MCF 10A (cell line): ENCODE measurements around the gene COMMD10. TPM values are rescaled to one million over a fixed set of nuclear protein-coding genes. Genes with fewer than 3 reads are reported as not detected.

ENCODE experiments used
- BruUV-seq: library from RNA; stranded (reverse); fragments of 400-500 nt; replicated peaks from 2 replicates; lab custom pipeline; 2021; lab: Mats Ljungman, UMichigan
- CTCF ChIA-PET: fragments of 300-600 bp; sonication (Branson Sonifier 250); formaldehyde crosslinking; extraction: SDS; loops from one replicate; lab custom pipeline; 2021; ENCODE audit warnings: antibody characterized with exemption, inconsistent platforms; lab: Yijun Ruan, JAX
- POLR2A ChIA-PET: fragments of 300-600, 350-650 bp; sonication (Branson Sonifier 250); formaldehyde crosslinking; extraction: SDS; loops from one replicate; lab custom pipeline; 2020; ENCODE audit warnings: antibody characterized with exemption, inconsistent platforms; lab: Yijun Ruan, JAX
- DNase-seq: peaks from one replicate; pipeline ENCODE4 v3.0.0-alpha.2; 2018; ENCODE audit not compliant: unreplicated experiment
- H3K27ac Mint-ChIP-seq: one replicate; pipeline ENCODE4 v1.8.0; 2022; ENCODE audit warnings: mild to moderate bottlenecking, low read depth, mixed read lengths; ENCODE audit not compliant: unreplicated experiment
- H3K27me3 Mint-ChIP-seq: one replicate; pipeline ENCODE4 v1.8.0; 2022; ENCODE audit warnings: mixed read lengths; ENCODE audit not compliant: insufficient read depth, unreplicated experiment
- H3K36me3 Mint-ChIP-seq: one replicate; pipeline ENCODE4 v1.8.0; 2022; ENCODE audit warnings: mild to moderate bottlenecking, moderate library complexity, mixed read lengths; ENCODE audit not compliant: insufficient read depth, unreplicated experiment
- H3K4me1 Mint-ChIP-seq: one replicate; pipeline ENCODE4 v1.8.0; 2022; ENCODE audit warnings: mixed read lengths; ENCODE audit not compliant: insufficient read depth, unreplicated experiment
- H3K4me3 Mint-ChIP-seq: one replicate; pipeline ENCODE4 v1.8.0; 2022; ENCODE audit warnings: mild to moderate bottlenecking, moderate library complexity, mixed read lengths; ENCODE audit not compliant: unreplicated experiment
- H3K9me3 Mint-ChIP-seq: one replicate; pipeline ENCODE4 v1.8.0; 2022; ENCODE audit warnings: mixed read lengths; ENCODE audit not compliant: unreplicated experiment
- CTCF ChIP-seq: fragments of 200-600 bp; IDR thresholded peaks from one replicate; pipeline ENCODE4 v1.8.0; 2022; ENCODE audit warnings: antibody characterized with exemption, mild to moderate bottlenecking; ENCODE audit not compliant: unreplicated experiment
- intact Hi-C: fragments of 100-400 bp; cut with micrococcal nuclease; formaldehyde crosslinking; loops from 2 replicates; pipeline ENCODE4 v1.14.1; 2022
- total RNA-seq: library from RNA; stranded (reverse); gene quantifications from 2 replicates; pipeline ENCODE4 v1.2.3, GENCODE V29; 2022

The COMMD10 gene
- total RNA-seq, 1 experiment from 2014 or later = 23.2 TPM

- TF ChIP-seq CTCF = no peak
- peaks cover 24% of the 10 kb centered on the region for H3K36me3 Mint-ChIP-seq
- peaks cover 13% of the 10 kb centered on the region for H3K4me1 Mint-ChIP-seq
- CTCF ChIA-PET = no interaction called here
- BruUV-seq = no TSS peak
- H3K27ac Mint-ChIP-seq = no peak overlapping the region
- no peaks in the 10 kb centered on the region for H3K9me3 Mint-ChIP-seq
- POLR2A ChIA-PET = no interaction called here
- intact Hi-C loops = no loop called here
- peak; percentile 25 for DNase-seq
- no peaks in the 10 kb centered on the region for H3K27me3 Mint-ChIP-seq
- H3K4me3 Mint-ChIP-seq = no peak overlapping the region
Measured at GRCh38 chr5:116088062-116088461, 3.2 kb downstream of the COMMD10 start.

- ChIA-PET POLR2A (no interaction called here), CTCF (no interaction called here)
- Mint-ChIP-seq H3K4me3 (no peak overlapping the region), H3K36me3 (peaks cover 37% of the 10 kb centered on the region), H3K9me3 (no peaks in the 10 kb centered on the region), H3K27me3 (no peaks in the 10 kb centered on the region), H3K27ac (no peak overlapping the region), H3K4me1 (peaks cover 4% of the 10 kb centered on the region)
- intact Hi-C loops = no loop called here
- BruUV-seq = no TSS peak
- TF ChIP-seq CTCF = no peak
- DNase-seq = no peak
Measured at GRCh38 chr5:116090302-116090701, 5.5 kb downstream of the COMMD10 start.

- no peak overlapping the region for H3K27ac Mint-ChIP-seq
- H3K4me3 Mint-ChIP-seq = no peak overlapping the region
- CTCF ChIA-PET = no interaction called here
- no peaks in the 10 kb centered on the region for H3K27me3 Mint-ChIP-seq
- H3K36me3 Mint-ChIP-seq = peaks cover 37% of the 10 kb centered on the region
- POLR2A ChIA-PET = interaction anchor here (0.5 kb wide), 1 partner anchor 251 kb away, joined by 3 read pairs; no protein-coding TSS in a partner anchor
- H3K4me1 Mint-ChIP-seq = peaks cover 4% of the 10 kb centered on the region
- intact Hi-C loops = no loop called here
- DNase-seq = no peak
- no peaks in the 10 kb centered on the region for H3K9me3 Mint-ChIP-seq
- TF ChIP-seq CTCF = no peak
- no TSS peak for BruUV-seq
Measured at GRCh38 chr5:116091416-116091815, 6.6 kb downstream of the COMMD10 start.

- no peaks in the 10 kb centered on the region for H3K27me3 Mint-ChIP-seq
- DNase-seq = no peak
- no peaks in the 10 kb centered on the region for H3K9me3 Mint-ChIP-seq
- TF ChIP-seq CTCF = no peak
- H3K4me1 Mint-ChIP-seq = no peaks in the 10 kb centered on the region
- ChIA-PET POLR2A (interaction anchor here (1.9 kb wide), 1 partner anchor 12 kb away, joined by 11 read pairs; the partner anchor contains the start of gene COMMD10), CTCF (no interaction called here)
- peaks cover 57% of the 10 kb centered on the region for H3K36me3 Mint-ChIP-seq
- no peak overlapping the region for H3K27ac Mint-ChIP-seq
- H3K4me3 Mint-ChIP-seq = no peak overlapping the region
- BruUV-seq = no TSS peak
- intact Hi-C loops = no loop called here
Measured at GRCh38 chr5:116097301-116097700, 12.5 kb downstream of the COMMD10 start.
